ENCODE measurements around the gene GLUL.

DNA sequence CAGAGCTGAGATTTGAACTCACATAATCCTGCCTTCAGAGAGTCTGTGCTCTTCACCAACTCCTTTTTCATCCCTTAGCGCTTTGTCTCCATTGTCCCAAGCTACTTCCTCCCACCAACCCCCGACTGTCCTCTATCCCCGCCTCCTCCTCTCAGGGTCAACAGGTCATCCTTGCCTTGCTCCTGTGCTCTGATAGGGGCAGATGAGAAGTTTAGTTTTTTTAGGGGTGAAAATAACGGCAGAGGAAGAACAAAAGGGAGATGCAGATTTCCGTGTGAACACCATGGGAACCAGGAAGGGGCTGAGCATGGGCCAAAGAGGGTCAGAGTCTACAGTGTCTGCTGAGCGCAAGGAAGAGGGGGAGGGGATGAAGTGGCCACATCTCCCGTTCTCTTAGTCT lies 31.9 kb downstream of the GLUL start:
- TF ChIP-seq, protein P1, sequence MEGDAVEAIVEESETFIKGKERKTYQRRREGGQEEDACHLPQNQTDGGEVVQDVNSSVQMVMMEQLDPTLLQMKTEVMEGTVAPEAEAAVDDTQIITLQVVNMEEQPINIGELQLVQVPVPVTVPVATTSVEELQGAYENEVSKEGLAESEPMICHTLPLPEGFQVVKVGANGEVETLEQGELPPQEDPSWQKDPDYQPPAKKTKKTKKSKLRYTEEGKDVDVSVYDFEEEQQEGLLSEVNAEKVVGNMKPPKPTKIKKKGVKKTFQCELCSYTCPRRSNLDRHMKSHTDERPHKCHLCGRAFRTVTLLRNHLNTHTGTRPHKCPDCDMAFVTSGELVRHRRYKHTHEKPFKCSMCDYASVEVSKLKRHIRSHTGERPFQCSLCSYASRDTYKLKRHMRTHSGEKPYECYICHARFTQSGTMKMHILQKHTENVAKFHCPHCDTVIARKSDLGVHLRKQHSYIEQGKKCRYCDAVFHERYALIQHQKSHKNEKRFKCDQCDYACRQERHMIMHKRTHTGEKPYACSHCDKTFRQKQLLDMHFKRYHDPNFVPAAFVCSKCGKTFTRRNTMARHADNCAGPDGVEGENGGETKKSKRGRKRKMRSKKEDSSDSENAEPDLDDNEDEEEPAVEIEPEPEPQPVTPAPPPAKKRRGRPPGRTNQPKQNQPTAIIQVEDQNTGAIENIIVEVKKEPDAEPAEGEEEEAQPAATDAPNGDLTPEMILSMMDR (conservative IDR thresholded peaks at IDR 0.05) = no peak
- TF ChIP-seq ZFX (IDR thresholded peaks at IDR 0.05) = no peak
